IPS-20b (cell line): ENCODE data around the gene ITGB6.
"Not testable (repeated sequence)": the region's sequence is repeated elsewhere in the genome, so short reads cannot be mapped to it uniquely, and the experiment has no call there.

Experiments used
- H3K27ac ChIP-seq: one replicate; pipeline ENCODE4 v1.5.1; 2013; ENCODE audit warnings: low read length
- H3K27me3 ChIP-seq: 2 replicates; pipeline ENCODE4 v1.6.1; 2013; ENCODE audit warnings: mild to moderate bottlenecking, low read length, inconsistent platforms; ENCODE audit not compliant: insufficient read depth
- H3K36me3 ChIP-seq: 2 replicates; pipeline ENCODE4 v1.6.1; 2013; ENCODE audit warnings: low read depth, mild to moderate bottlenecking, inconsistent platforms, low read length, moderate library complexity; ENCODE audit not compliant: insufficient read depth
- H3K4me1 ChIP-seq: 2 replicates; pipeline ENCODE4 v1.6.1; 2013; ENCODE audit warnings: mild to moderate bottlenecking, control low read depth, inconsistent platforms, low read length, moderate library complexity; ENCODE audit not compliant: insufficient read depth
- H3K4me3 ChIP-seq: 2 replicates; pipeline ENCODE4 v1.5.1; 2013; ENCODE audit warnings: mild to moderate bottlenecking, low read length, inconsistent platforms
- H3K9ac ChIP-seq: 2 replicates; pipeline ENCODE4 v1.6.1; 2013; ENCODE audit warnings: low read depth, mild to moderate bottlenecking, inconsistent platforms, low read length, moderate library complexity
- H3K9me3 ChIP-seq: 2 replicates; pipeline ENCODE4 v1.6.1; 2013; ENCODE audit warnings: mild to moderate bottlenecking, low read depth, low read length, inconsistent platforms; ENCODE audit not compliant: insufficient read depth

Gene ITGB6

DNA sequence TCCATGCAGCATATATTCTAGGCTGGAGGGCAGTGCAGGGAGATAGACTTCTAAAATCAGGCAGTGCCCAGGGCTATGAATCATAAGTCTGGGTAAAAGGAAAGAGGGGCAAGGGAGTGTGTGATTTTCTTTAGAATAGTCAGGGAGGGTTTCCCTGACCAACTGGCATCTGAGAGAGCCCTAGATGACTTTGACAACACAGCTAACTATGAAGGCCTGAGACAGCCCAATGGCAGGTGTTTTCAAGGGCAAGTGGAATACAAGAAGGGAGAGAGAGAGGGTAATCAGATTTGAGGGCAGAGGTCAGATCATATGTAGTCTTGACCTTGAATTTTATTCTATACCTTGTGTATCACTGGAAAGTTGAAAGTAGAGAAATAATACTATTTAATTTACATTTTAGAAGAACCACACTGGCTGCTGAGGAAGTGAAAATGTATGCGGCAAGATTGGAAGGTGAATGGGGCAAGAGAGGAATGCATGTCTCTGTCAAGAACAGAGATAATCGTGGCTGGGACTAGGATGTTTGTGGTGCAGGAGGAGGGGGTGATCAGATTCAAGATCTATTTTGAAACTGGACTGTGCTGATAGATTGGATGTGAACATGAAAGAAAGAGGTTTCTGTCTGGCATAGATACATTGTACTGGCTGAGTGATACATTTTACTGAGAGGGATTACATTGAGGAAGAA is 1.9 kb upstream of the ITGB6 start:
- no peak overlapping the region for H3K9ac ChIP-seq
- peaks cover 6% of the 10 kb centered on the region for H3K9me3 ChIP-seq
- no peak overlapping the region for H3K27ac ChIP-seq
- H3K36me3 ChIP-seq, result no peaks in the 10 kb centered on the region
- no peaks in the 10 kb centered on the region for H3K4me1 ChIP-seq
- H3K27me3 ChIP-seq, result no peaks in the 10 kb centered on the region
- no peak overlapping the region for H3K4me3 ChIP-seq

- Histone ChIP-seq H3K36me3 (no peaks in the 10 kb centered on the region), H3K27me3 (no peaks in the 10 kb centered on the region), H3K9ac (no peak overlapping the region), H3K4me3 (no peak overlapping the region), H3K4me1 (no peaks in the 10 kb centered on the region), H3K27ac (no peak overlapping the region), H3K9me3 (no peaks in the 10 kb centered on the region; the same call in 1 of the 2 replicates)
Measured at GRCh38 chr2:160200921-160201320, 849 bp upstream of the ITGB6 start.

DNA sequence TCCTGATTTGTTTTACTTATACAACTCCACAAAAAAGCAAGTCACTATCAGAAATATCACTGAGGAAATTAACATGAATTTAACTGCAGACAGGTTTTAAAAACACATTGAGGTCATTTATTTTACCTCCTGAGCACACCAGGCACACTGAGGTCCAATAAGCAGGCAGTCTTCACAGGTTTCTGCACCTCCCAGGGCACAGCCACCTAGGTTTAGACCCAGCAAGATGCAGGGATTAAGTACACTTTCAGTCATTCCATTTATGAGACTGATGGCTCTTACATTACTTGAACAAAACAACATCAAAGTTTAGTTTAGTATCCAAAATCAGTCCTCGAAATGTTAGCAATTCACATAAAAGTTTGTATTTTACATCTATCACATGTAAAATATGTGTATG is 1.0 kb downstream of the ITGB6 start:
- Histone ChIP-seq H3K27me3 (no peaks in the 10 kb centered on the region), H3K4me3 (no peak overlapping the region), H3K9ac (no peak overlapping the region), H3K9me3 (no peaks in the 10 kb centered on the region), H3K36me3 (no peaks in the 10 kb centered on the region), H3K27ac (no peak overlapping the region), H3K4me1 (no peaks in the 10 kb centered on the region)

- Histone ChIP-seq H3K27me3 (no peaks in the 10 kb centered on the region), H3K4me3 (no peak overlapping the region), H3K4me1 (no peaks in the 10 kb centered on the region), H3K36me3 (no peaks in the 10 kb centered on the region), H3K9ac (no peak overlapping the region), H3K9me3 (no peaks in the 10 kb centered on the region), H3K27ac (no peak overlapping the region)
Measured at GRCh38 chr2:160197587-160197986, 2.5 kb downstream of the ITGB6 start.

- Histone ChIP-seq H3K4me3 (no peak overlapping the region), H3K4me1 (no peaks in the 10 kb centered on the region), H3K9ac (no peak overlapping the region), H3K9me3 (no peaks in the 10 kb centered on the region), H3K36me3 (no peaks in the 10 kb centered on the region), H3K27me3 (no peaks in the 10 kb centered on the region), H3K27ac (no peak overlapping the region)
Measured at GRCh38 chr2:160194946-160195345, 5.1 kb downstream of the ITGB6 start.

DNA sequence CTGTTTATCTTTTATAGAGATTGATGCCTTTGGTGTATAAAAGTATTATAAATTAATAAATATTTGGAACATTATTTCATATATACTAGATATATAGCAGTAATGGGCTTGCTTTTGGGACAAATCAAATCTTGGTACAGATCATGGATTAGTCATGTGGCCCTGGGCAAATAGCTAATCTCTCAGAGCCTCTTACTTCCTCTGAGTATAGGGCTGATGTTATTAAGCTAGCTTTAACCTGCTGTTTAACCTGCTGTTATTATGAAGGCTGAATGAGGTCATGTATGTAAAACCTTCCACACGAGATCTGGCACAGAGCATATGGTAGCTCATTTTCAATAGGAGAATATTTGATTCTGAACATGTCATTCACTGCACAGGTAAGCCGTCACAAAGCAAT is 5.7 kb downstream of the ITGB6 start:
- H3K4me1 ChIP-seq, result no peaks in the 10 kb centered on the region
- H3K27me3 ChIP-seq, result no peaks in the 10 kb centered on the region
- no peak overlapping the region for H3K4me3 ChIP-seq
- H3K27ac ChIP-seq, result no peak overlapping the region
- no peaks in the 10 kb centered on the region for H3K36me3 ChIP-seq
- no peak overlapping the region for H3K9ac ChIP-seq
- no peaks in the 10 kb centered on the region for H3K9me3 ChIP-seq

DNA sequence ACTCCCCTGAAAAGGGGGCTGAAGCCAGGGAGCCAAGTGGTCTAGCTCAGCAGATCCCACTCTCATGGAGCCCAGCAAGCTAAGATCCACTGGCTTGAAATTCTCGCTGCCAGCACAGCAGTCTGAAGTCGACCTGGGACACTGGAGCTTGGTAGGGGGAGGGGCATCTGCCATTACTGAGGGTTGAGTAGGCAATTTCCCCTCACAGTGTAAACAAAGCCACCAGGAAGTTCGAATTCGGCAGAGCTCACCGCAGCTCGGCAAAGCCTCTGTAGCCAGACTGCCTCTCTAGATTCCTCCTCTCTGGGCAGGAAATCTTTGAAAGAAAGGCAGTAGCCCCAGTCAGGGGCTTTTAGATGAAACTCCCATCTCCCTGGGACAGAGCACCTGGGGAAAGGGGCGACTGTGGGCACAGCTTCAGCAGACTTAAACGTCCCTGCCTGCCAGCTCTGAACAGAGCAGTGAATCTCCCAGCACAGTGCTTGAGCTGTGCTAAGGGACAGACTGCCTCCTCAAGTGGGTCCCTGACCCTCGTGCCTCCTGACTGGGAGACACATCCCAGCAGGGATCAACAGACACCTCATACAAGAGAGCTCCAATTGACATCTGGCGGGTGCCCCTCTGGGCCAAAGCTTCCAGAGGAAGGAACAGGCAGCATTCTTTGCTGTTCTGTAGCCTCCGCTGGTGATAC is 18.8 kb downstream of the ITGB6 start:
- H3K36me3 ChIP-seq, H3K27ac ChIP-seq, H3K27me3 ChIP-seq, H3K4me3 ChIP-seq, H3K4me1 ChIP-seq, H3K9me3 ChIP-seq: not testable (repeated sequence)
- H3K9ac ChIP-seq, result 0 out of 2 replicates have a peak overlapping the region, but pooled peaks have one; percentile 20

- not testable (repeated sequence) for H3K4me1 ChIP-seq, H3K27ac ChIP-seq, H3K36me3 ChIP-seq, H3K4me3 ChIP-seq, H3K27me3 ChIP-seq, H3K9me3 ChIP-seq, H3K9ac ChIP-seq
Measured at GRCh38 chr2:160180690-160181089, 19.4 kb downstream of the ITGB6 start.

GRCh38 chr2:160180172-160180571 is 19.9 kb downstream of the ITGB6 start:
- Histone ChIP-seq H3K4me3 (no peak overlapping the region), H3K36me3 (no peaks in the 10 kb centered on the region), H3K27me3 (no peaks in the 10 kb centered on the region), H3K27ac (no peak overlapping the region), H3K9ac (no peak overlapping the region), H3K4me1 (no peaks in the 10 kb centered on the region; the same call in 1 of the 2 replicates), H3K9me3 (no peaks in the 10 kb centered on the region)

DNA sequence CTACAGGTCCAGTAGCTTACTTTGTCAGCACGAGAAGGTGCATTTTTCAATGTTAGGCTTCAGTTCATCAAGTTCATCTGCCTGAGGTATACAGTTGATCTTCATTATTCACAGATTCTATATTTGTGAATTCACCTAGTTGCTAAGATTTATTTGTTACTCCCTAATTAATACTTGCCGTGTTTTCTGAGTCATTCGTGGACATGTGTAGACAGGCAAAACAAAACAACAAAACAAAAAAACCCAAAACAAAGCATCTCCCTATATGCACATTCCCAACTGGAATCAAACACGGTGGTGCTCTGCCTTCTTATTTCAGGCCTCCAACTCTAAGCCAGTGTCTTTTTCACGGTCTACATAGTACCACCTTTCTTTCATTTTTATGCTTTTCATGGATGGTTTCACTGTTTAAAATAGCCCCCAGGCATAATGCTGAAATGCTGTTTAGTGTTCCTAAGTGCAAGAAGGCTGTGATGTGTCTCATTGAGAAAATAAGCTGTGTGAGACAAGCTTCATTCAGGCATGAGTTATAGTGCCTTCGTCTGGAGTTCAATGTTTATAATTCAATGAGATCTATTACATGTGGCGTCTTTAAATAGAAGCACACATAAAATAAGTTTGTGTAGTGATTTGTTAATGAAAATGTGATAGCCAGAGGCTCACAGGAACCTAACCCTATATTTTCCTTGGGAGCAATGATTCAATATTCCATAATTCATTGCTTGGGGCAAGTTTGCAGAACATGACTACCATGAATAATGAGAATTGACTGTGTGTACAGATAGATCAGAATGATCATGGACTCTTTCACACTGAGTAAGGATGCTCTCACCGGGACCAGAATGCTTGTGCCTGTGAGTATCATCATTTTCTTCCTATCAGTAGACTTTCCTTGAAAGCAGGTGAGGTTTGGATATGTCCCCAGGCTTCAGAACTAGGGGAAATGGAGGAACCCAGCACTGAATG is 24.6 kb downstream of the ITGB6 start:
- Histone ChIP-seq H3K27me3 (no peaks in the 10 kb centered on the region), H3K27ac (no peak overlapping the region)

GRCh38 chr2:160174322-160174721 is 25.8 kb downstream of the ITGB6 start:
- H3K4me1 ChIP-seq, result no peaks in the 10 kb centered on the region
- H3K27me3 ChIP-seq, result no peaks in the 10 kb centered on the region
- no peak overlapping the region for H3K4me3 ChIP-seq
- no peaks in the 10 kb centered on the region for H3K9me3 ChIP-seq
- H3K9ac ChIP-seq, result no peak overlapping the region
- no peaks in the 10 kb centered on the region for H3K36me3 ChIP-seq
- no peak overlapping the region for H3K27ac ChIP-seq

More for the DNA sequence above, 24.6 kb downstream of the ITGB6 start:
- H3K9ac ChIP-seq, result no peak overlapping the region
- no peaks in the 10 kb centered on the region for H3K4me1 ChIP-seq
- no peaks in the 10 kb centered on the region for H3K36me3 ChIP-seq
- H3K9me3 ChIP-seq, result no peaks in the 10 kb centered on the region
- H3K4me3 ChIP-seq, result no peak overlapping the region
